IMR-90 (cell line): ENCODE results near the gene IL16. TPM values are rescaled to one million over a fixed set of nuclear protein-coding genes. Genes with fewer than 3 reads are reported as not detected.

Experiments
- ATAC-seq: fragments of 200-7000 bp; cut with Tn5 transposase; 2 replicates; pipeline ENCODE4 v1.9.1; 2020; ENCODE audit warnings: low read depth, mild to moderate bottlenecking, moderate library complexity
- BruUV-seq: library from RNA; stranded (reverse); fragments of 400-500 nt; replicated peaks from 2 replicates; lab custom pipeline; 2021; lab: Mats Ljungman, UMichigan
- CTCF ChIA-PET: fragments of 300-600 bp; formaldehyde crosslinking; extraction: SDS; loops from one replicate; lab custom pipeline; 2021; ENCODE audit warnings: antibody characterized with exemption; lab: Yijun Ruan, JAX
- POLR2A ChIA-PET: fragments of 300-600 bp; sonication (Branson Sonifier 250); formaldehyde crosslinking; loops from one replicate; lab custom pipeline; 2022; ENCODE audit warnings: antibody characterized with exemption; ENCODE audit not compliant: unreplicated experiment; lab: Charles Lee
- DNase-seq: peaks from one replicate; pipeline ENCODE4 v3.0.0; 2013
- H2AFZ ChIP-seq: replicated peaks from 2 replicates; pipeline ENCODE3; 2013; ENCODE audit warnings: low read length, mild to moderate bottlenecking; ENCODE audit not compliant: poor library complexity
- H2AK5ac ChIP-seq: 2 replicates; pipeline ENCODE4 v1.6.1; 2013; ENCODE audit warnings: low read depth, low read length, inconsistent platforms
- H2AK9ac ChIP-seq: replicated peaks from 2 replicates; pipeline ENCODE3; 2013; ENCODE audit warnings: mild to moderate bottlenecking, low read depth, low read length, moderate library complexity; ENCODE audit not compliant: poor library complexity
- H2BK120ac ChIP-seq: 2 replicates; pipeline ENCODE4 v1.6.1; 2013; ENCODE audit warnings: low read depth, low read length, inconsistent platforms
- H2BK15ac ChIP-seq: 3 replicates; pipeline ENCODE4 v1.6.1; 2013; ENCODE audit warnings: low read depth, low read length, inconsistent platforms
- H2BK20ac ChIP-seq: 2 replicates; pipeline ENCODE4 v1.6.1; 2013; ENCODE audit warnings: low read depth, mild to moderate bottlenecking, inconsistent platforms, low read length, moderate library complexity
- H2BK5ac ChIP-seq: 2 replicates; pipeline ENCODE4 v1.6.1; 2013; ENCODE audit warnings: mild to moderate bottlenecking, low read depth, low read length, inconsistent platforms; ENCODE audit not compliant: poor library complexity, severe bottlenecking
- H3K14ac ChIP-seq: replicated peaks from 2 replicates; pipeline ENCODE4 v1.6.1; 2013; ENCODE audit warnings: low read depth, low read length, inconsistent platforms
- H3K18ac ChIP-seq: 2 replicates; pipeline ENCODE4 v1.6.1; 2013; ENCODE audit warnings: low read depth, low read length, control low read depth
- H3K23ac ChIP-seq: 2 replicates; pipeline ENCODE4 v1.6.1; 2013; ENCODE audit warnings: low read depth, low read length, inconsistent platforms
- H3K27ac ChIP-seq: 2 replicates; pipeline ENCODE4 v1.5.1; 2013; ENCODE audit warnings: mild to moderate bottlenecking, control low read depth, low read length; ENCODE audit not compliant: insufficient read depth
- H3K27me3 ChIP-seq: 2 replicates; pipeline ENCODE4 v1.6.1; 2013; ENCODE audit warnings: low read length; ENCODE audit not compliant: control insufficient read depth, insufficient read depth
- H3K36me3 ChIP-seq: 2 replicates; pipeline ENCODE4 v1.6.1; 2013; ENCODE audit warnings: low read length, mixed read lengths; ENCODE audit not compliant: control insufficient read depth, insufficient read depth
- H3K4ac ChIP-seq: 2 replicates; pipeline ENCODE4 v1.6.1; 2013; ENCODE audit warnings: low read depth, low read length, inconsistent platforms
- H3K4me1 ChIP-seq: 2 replicates; pipeline ENCODE4 v1.6.1; 2013; ENCODE audit warnings: low read length, mixed read lengths; ENCODE audit not compliant: control insufficient read depth, insufficient read depth
- H3K4me2 ChIP-seq: 2 replicates; pipeline ENCODE4 v1.6.1; 2013; ENCODE audit warnings: low read depth, mild to moderate bottlenecking, control low read depth, low read length, moderate library complexity
- H3K4me3 ChIP-seq: 2 replicates; pipeline ENCODE4 v1.5.1; 2013; ENCODE audit warnings: low read depth, mild to moderate bottlenecking, control low read depth, low read length, moderate library complexity; ENCODE audit not compliant: insufficient read depth
- H3K56ac ChIP-seq: 2 replicates; pipeline ENCODE4 v1.6.1; 2013; ENCODE audit warnings: low read length, inconsistent platforms; ENCODE audit not compliant: insufficient read depth; ENCODE audit errors: extremely low read depth
- H3K79me1 ChIP-seq, 2 experiments: 2 replicates each; pipeline ENCODE4 v1.6.1; 2013; ENCODE audit warnings: low read length in 2 of 2, inconsistent platforms in 1 of 2, low read depth in 1 of 2
- H3K9ac ChIP-seq: 2 replicates; pipeline ENCODE4 v1.6.1; 2013; ENCODE audit warnings: low read depth, low read length, control low read depth
- H3K9me1 ChIP-seq: 2 replicates; pipeline ENCODE4 v1.6.1; 2013; ENCODE audit warnings: low read length, inconsistent platforms; ENCODE audit not compliant: insufficient read depth
- H3K9me3 ChIP-seq: 2 replicates; pipeline ENCODE4 v1.6.1; 2013; ENCODE audit warnings: low read length; ENCODE audit not compliant: control insufficient read depth, insufficient read depth
- H4K20me1 ChIP-seq: 2 replicates; pipeline ENCODE4 v1.6.1; 2013; ENCODE audit warnings: low read length, inconsistent platforms; ENCODE audit not compliant: insufficient read depth
- H4K5ac ChIP-seq: 2 replicates; pipeline ENCODE4 v1.6.1; 2013; ENCODE audit warnings: mild to moderate bottlenecking, low read depth, low read length, control low read depth
- H4K8ac ChIP-seq, 2 experiments: 2 replicates each; pipeline ENCODE4 v1.6.1; 2013; ENCODE audit warnings: low read depth in 2 of 2, low read length in 2 of 2, control low read depth in 1 of 2, inconsistent platforms in 1 of 2
- H4K91ac ChIP-seq: 2 replicates; pipeline ENCODE4 v1.6.1; 2013; ENCODE audit warnings: low read depth, low read length, inconsistent platforms; ENCODE audit not compliant: insufficient read depth
- CEBPB ChIP-seq: IDR thresholded peaks from 2 replicates; pipeline ENCODE4 v1.6.1; 2012; ENCODE audit warnings: low read depth, low read length, improper control_type of control experiment
- MAFK ChIP-seq: IDR thresholded peaks from 2 replicates; pipeline ENCODE4 v1.6.1; 2012; ENCODE audit warnings: low read depth, low read length, improper control_type of control experiment
- RCOR1 ChIP-seq: IDR thresholded peaks from 2 replicates; pipeline ENCODE4 v1.6.1; 2012; ENCODE audit warnings: mild to moderate bottlenecking, low read length, improper control_type of control experiment; ENCODE audit not compliant: insufficient replicate concordance
- WGBS, 2 experiments: methylation state at CpG; one replicate each; pipeline versions ENCODE4 v1.1.5 to v1.1.7; 2013; ENCODE audit warnings: missing lambda C conversion rate in 2 of 2; ENCODE audit not compliant: insufficient read length in 1 of 2; ENCODE audit errors: extremely low coverage in 2 of 2; 5-methylcytosine and 5-hydroxymethylcytosine counted together
- dilution Hi-C: fragments of 300-500 bp; cut with HindIII; formaldehyde crosslinking; loops from one replicate; pipeline ENCODE4 v1.14.3; 2018; ENCODE audit warnings: low sequenced_read_pairs; ENCODE audit not compliant: unreplicated experiment
- in situ Hi-C: fragments of 300-500 bp; cut with MboI; formaldehyde crosslinking; loops from 3 replicates; pipeline ENCODE4 v1.14.3; 2019; ENCODE audit warnings: low sequenced_read_pairs, inconsistent platforms, mixed read lengths
- intact Hi-C: fragments of 100-400 bp; cut with micrococcal nuclease; formaldehyde crosslinking; loops from 2 replicates; pipeline ENCODE4 v1.10.0; 2022
- polyA plus RNA-seq, 3 experiments: library from polyadenylated mRNA; depleted of rRNA; stranded (reverse); fragments of >200 nt; gene quantifications; 2 replicates each; pipeline ENCODE4 v1.2.3, GENCODE V29; 2012; ENCODE audit warnings: low replicate concordance in 1 of 3
- total RNA-seq: library from RNA; depleted of rRNA; stranded (reverse); fragments of >200 nt; gene quantifications from 2 replicates; pipeline ENCODE4 v1.2.3, GENCODE V29; 2012

IL16 gene
- total and polyA plus RNA-seq, 2 of the 4 experiments (the other 2 are of a cell fraction) = 0.18 to 0.27 TPM

GRCh38 chr15:81293728-81294515 lies 97.2 kb downstream of the IL16 start:
- in situ Hi-C loops = no loop called here
- Histone ChIP-seq H3K9me1 (peaks cover 15% of the 10 kb centered on the region), H3K9me3 (no peaks in the 10 kb centered on the region), H3K56ac (no peak overlapping the region), H2AK9ac (no peak overlapping the region), H3K4ac (no peak overlapping the region), H3K4me2 (no peak overlapping the region), H2BK15ac (no peak overlapping the region), H3K27ac (no peak overlapping the region), H3K9ac (no peak overlapping the region), H3K23ac (no peak overlapping the region), H3K18ac (no peak overlapping the region), H4K20me1 (no peaks in the 10 kb centered on the region), H3K4me3 (no peak overlapping the region), H4K91ac (no peak overlapping the region), H2AK5ac (no peak overlapping the region), H3K27me3 (no peaks in the 10 kb centered on the region), H2BK5ac (no peak overlapping the region), H2AFZ (no peak overlapping the region), H4K8ac (no peak overlapping the region), H4K5ac (no peak overlapping the region), H2BK120ac (no peak overlapping the region), H2BK20ac (no peak overlapping the region), H3K14ac (no peak overlapping the region), H3K79me1 (no peaks in the 10 kb centered on the region), H3K36me3 (peaks cover 13% of the 10 kb centered on the region; the same call in 1 of the 2 replicates), H3K4me1 (no peaks in the 10 kb centered on the region)
- dilution Hi-C loops = no loop called here
- DNase-seq = no peak
- POLR2A ChIA-PET = no interaction called here
- ATAC-seq = no peak
- intact Hi-C loops = no loop called here
- TF ChIP-seq MAFK (no peak), CEBPB (no peak), RCOR1 (no peak)
- WGBS, 2 experiments = 100% methylated on average over 1 of the region's 9 CpGs; no CpG with 5 or more reads in 1 of the 2 experiments
- no TSS peak for BruUV-seq
- CTCF ChIA-PET = no interaction called here
